Subcutaneous adipose tissue (tissue), 4 donors: Measurements from ENCODE around the gene RAN. TPM values are rescaled to one million over a fixed set of nuclear protein-coding genes. Genes with fewer than 3 reads are reported as not detected.

ENCODE experiments used
- small RNA-seq: library from RNA; depleted of rRNA; stranded (forward); fragments of <200 nt; gene quantifications from one replicate; pipeline ENCODE3, GENCODE V24; 2016
- total RNA-seq, 4 donors: library from RNA; depleted of rRNA; stranded (reverse); fragments of >200 nt; gene quantifications; one replicate each; pipeline ENCODE4 v1.1.0, GENCODE V29; 2016

The RAN gene
- total RNA-seq, 4 donors from 2014 or later, result 82.3 to 237 (median 128) TPM

Small RNA genes lying within 50 kb of the gene (small RNA-seq; reads per million reads assigned to genes)
- 0.49 reads per million for gene RF00019
- gene RNU6-1077P, result not detected

Other genes with a start within 250 kb of the RAN start
- not detected for gene RIMBP2, start 155.8 kb upstream of the RAN start, total RNA-seq
- 10 to 100 TPM; 20.9 to 35.9 (median 29.5) TPM for gene STX2, start 32.8 kb upstream of the RAN start, total RNA-seq
- gene ADGRD1, start 81.8 kb downstream of the RAN start, total RNA-seq, result 10 to 100 TPM; 16.3 to 34.1 (median 24.1) TPM